Measurements from ENCODE around the gene WDR27.

The WDR27 gene

GRCh38 chr6:169632841-169633240, 69.0 kb downstream of the WDR27 start:
- H3K79me2 ChIP-seq (ENCODE audit: insufficient read depth, low read length) = no peaks in the 10 kb centered on the region
- no peaks in the 10 kb centered on the region for H4K20me1 ChIP-seq (ENCODE audit: low read depth, low read length)
- H2AFZ ChIP-seq (ENCODE audit: low read depth, low read length, severe bottlenecking) = no peak overlapping the region
- H3K9me3 ChIP-seq (ENCODE audit: insufficient read depth, low read length) = no peaks in the 10 kb centered on the region
- H3F3A ChIP-seq (ENCODE audit: insufficient read depth) = no peaks in the 10 kb centered on the region
- TF ChIP-seq CTCF (IDR thresholded peaks at IDR 0.05; ENCODE audit: insufficient read depth, low read length, poor library complexity, severe bottlenecking) (no peak), EZH2phosphoT487 (conservative IDR thresholded peaks at IDR 0.05; ENCODE audit: low read length) (no peak)
- no peak overlapping the region for H3K9ac ChIP-seq (ENCODE audit: low read length)
- H3K4me2 ChIP-seq (ENCODE audit: low read depth, low read length, poor library complexity, severe bottlenecking) = no peak overlapping the region
- no peaks in the 10 kb centered on the region for H3K9me2 ChIP-seq (replicated peaks; ENCODE audit: insufficient read depth, low read length)
- H3K27ac ChIP-seq (ENCODE audit: low read depth, low read length) = no peak overlapping the region
- no peak overlapping the region for H3K4me3 ChIP-seq (ENCODE audit: insufficient read depth, low read length, poor library complexity, severe bottlenecking)
- no peaks in the 10 kb centered on the region for H3K27me3 ChIP-seq (ENCODE audit: low read length)
- no peaks in the 10 kb centered on the region for H3K36me3 ChIP-seq (ENCODE audit: low read length)

GRCh38 chr6:169629256-169629655, 72.6 kb downstream of the WDR27 start:
- no peak overlapping the region for H3K4me2 ChIP-seq (ENCODE audit: low read depth, low read length, poor library complexity, severe bottlenecking)
- H3K27ac ChIP-seq (ENCODE audit: low read depth, low read length) = no peak overlapping the region
- TF ChIP-seq CTCF (IDR thresholded peaks at IDR 0.05; ENCODE audit: insufficient read depth, low read length, poor library complexity, severe bottlenecking) (no peak), EZH2phosphoT487 (conservative IDR thresholded peaks at IDR 0.05; ENCODE audit: low read length) (no peak)
- no peaks in the 10 kb centered on the region for H3K9me2 ChIP-seq (replicated peaks; ENCODE audit: insufficient read depth, low read length)
- no peaks in the 10 kb centered on the region for H3K27me3 ChIP-seq (ENCODE audit: low read length)
- H3K36me3 ChIP-seq (ENCODE audit: low read length) = no peaks in the 10 kb centered on the region
- no peaks in the 10 kb centered on the region for H3F3A ChIP-seq (ENCODE audit: insufficient read depth)
- no peak overlapping the region for H3K4me3 ChIP-seq (ENCODE audit: insufficient read depth, low read length, poor library complexity, severe bottlenecking)
- no peak overlapping the region for H2AFZ ChIP-seq (ENCODE audit: low read depth, low read length, severe bottlenecking)
- no peaks in the 10 kb centered on the region for H3K9me3 ChIP-seq (ENCODE audit: insufficient read depth, low read length)
- no peaks in the 10 kb centered on the region for H4K20me1 ChIP-seq (ENCODE audit: low read depth, low read length)
- H3K79me2 ChIP-seq (ENCODE audit: insufficient read depth, low read length) = no peaks in the 10 kb centered on the region
- no peak overlapping the region for H3K9ac ChIP-seq (ENCODE audit: low read length)

GRCh38 chr6:169627736-169628607, 73.9 kb downstream of the WDR27 start:
- H3K9me2 ChIP-seq (replicated peaks; ENCODE audit: insufficient read depth, low read length) = no peaks in the 10 kb centered on the region
- no peaks in the 10 kb centered on the region for H3K36me3 ChIP-seq (ENCODE audit: low read length)
- no peak overlapping the region for H3K27ac ChIP-seq (ENCODE audit: low read depth, low read length)
- no peak overlapping the region for H2AFZ ChIP-seq (ENCODE audit: low read depth, low read length, severe bottlenecking)
- H3K9me3 ChIP-seq (ENCODE audit: insufficient read depth, low read length) = no peaks in the 10 kb centered on the region
- H3K27me3 ChIP-seq (ENCODE audit: low read length) = no peaks in the 10 kb centered on the region
- no peaks in the 10 kb centered on the region for H4K20me1 ChIP-seq (ENCODE audit: low read depth, low read length)
- no peaks in the 10 kb centered on the region for H3F3A ChIP-seq (ENCODE audit: insufficient read depth)
- H3K9ac ChIP-seq (ENCODE audit: low read length) = no peak overlapping the region
- no peak for TF ChIP-seq CTCF (IDR thresholded peaks at IDR 0.05; ENCODE audit: insufficient read depth, low read length, poor library complexity, severe bottlenecking)
- TF ChIP-seq EZH2phosphoT487 (conservative IDR thresholded peaks at IDR 0.05; ENCODE audit: low read length) = no peak
- H3K79me2 ChIP-seq (ENCODE audit: insufficient read depth, low read length) = no peaks in the 10 kb centered on the region
- H3K4me2 ChIP-seq (ENCODE audit: low read depth, low read length, poor library complexity, severe bottlenecking) = no peak overlapping the region
- H3K4me3 ChIP-seq (ENCODE audit: insufficient read depth, low read length, poor library complexity, severe bottlenecking) = no peak overlapping the region
